Measurements from ENCODE around the gene GRM1. TPM values are rescaled to one million over a fixed set of nuclear protein-coding genes. Genes with fewer than 3 reads are reported as not detected.

GRM1 gene
- polyA plus RNA-seq, 2 of the 4 experiments (the other 2 are of a cell fraction) = 0.04 TPM; not detected in 1

- Histone ChIP-seq H3K9me3 (no peaks in the 10 kb centered on the region), H3K4me3 (no peak overlapping the region), H3K4me2 (no peak overlapping the region), H3K27ac (no peak overlapping the region), H3K4me1 (no peaks in the 10 kb centered on the region)
- no peak for FAIRE-seq
- 6% methylated on average over 1 of the region's 1 CpG for WGBS (ENCODE audit: missing lambda C conversion rate)
- no peak for ATAC-seq
- no peak for DNase-seq (ENCODE audit: low read depth in 1 of 2, low spot score in 1 of 2)
- CTCF ChIA-PET = interaction anchor here (1.1 kb wide), 1 partner anchor 22 kb away, joined by 3 read pairs; no protein-coding TSS in a partner anchor
- TF ChIP-seq HES2 (IDR thresholded peaks at IDR 0.05) = no peak
- TF ChIP-seq POLR2AphosphoS2 (conservative IDR thresholded peaks at IDR 0.05; ENCODE audit: low read length) = no peak
- no peak for TF ChIP-seq ZNF302 (CRISPR knock-in tag; IDR thresholded peaks at IDR 0.05)
- POLR2A ChIA-PET = no interaction called here
Observed at GRCh38 chr6:146258206-146258605, 229.3 kb downstream of the GRM1 start.

- H3K27ac ChIP-seq = no peak overlapping the region
- no peak overlapping the region for H3K4me2 ChIP-seq
- 7% methylated on average over 4 of the region's 4 CpGs for WGBS (ENCODE audit: missing lambda C conversion rate)
- POLR2A ChIA-PET = no interaction called here
- no peak for ATAC-seq
- no peak for FAIRE-seq
- H3K4me1 ChIP-seq = no peaks in the 10 kb centered on the region
- no peak overlapping the region for H3K4me3 ChIP-seq
- DNase-seq (ENCODE audit: low read depth in 1 of 2, low spot score in 1 of 2) = no peak
- no peak for TF ChIP-seq FOXS1 (CRISPR knock-in tag; IDR thresholded peaks at IDR 0.05)
- TF ChIP-seq POLR2A (IDR thresholded peaks at IDR 0.05; ENCODE audit: low read length) = no peak
- no peak for TF ChIP-seq TP53 (CRISPR knock-in tag; IDR thresholded peaks at IDR 0.05)
- TF ChIP-seq CTCF (IDR thresholded peaks at IDR 0.05) = no peak
- TF ChIP-seq RARB (CRISPR knock-in tag; IDR thresholded peaks at IDR 0.05) = no peak
- TF ChIP-seq RAD21 (conservative IDR thresholded peaks at IDR 0.05 in 1 of 2, IDR thresholded peaks at IDR 0.05 in 1 of 2) = no peak
- TF ChIP-seq MAX (IDR thresholded peaks at IDR 0.05) = no peak
- no peak for TF ChIP-seq GATA3 (IDR thresholded peaks at IDR 0.05; ENCODE audit: borderline replicate concordance)
- TF ChIP-seq RNF2 (IDR thresholded peaks at IDR 0.05; ENCODE audit: borderline replicate concordance, low read depth) = no peak
- no peak for TF ChIP-seq PHF8 (IDR thresholded peaks at IDR 0.05; ENCODE audit: borderline replicate concordance, low read depth)
- no peak for TF ChIP-seq ZFP36 (IDR thresholded peaks at IDR 0.05; ENCODE audit: borderline replicate concordance, partially characterized antibody)
- CTCF ChIA-PET = interaction anchor here (0.7 kb wide), 1 partner anchor 1551 kb away, joined by 3 read pairs; no protein-coding TSS in a partner anchor
- no peaks in the 10 kb centered on the region for H3K9me3 ChIP-seq
Observed at GRCh38 chr6:146260886-146261285, 232.0 kb downstream of the GRM1 start.

- DNase-seq (ENCODE audit: low read depth in 1 of 2, low spot score in 1 of 2) = no peak
- WGBS (ENCODE audit: missing lambda C conversion rate) = 82% methylated on average over 2 of the region's 2 CpGs
- Histone ChIP-seq H3K4me2 (no peak overlapping the region), H3K27ac (no peak overlapping the region), H3K4me1 (no peaks in the 10 kb centered on the region), H3K9me3 (no peaks in the 10 kb centered on the region), H3K4me3 (no peak overlapping the region)
- TF ChIP-seq POLR2AphosphoS2 (conservative IDR thresholded peaks at IDR 0.05; ENCODE audit: low read length) = no peak
- TF ChIP-seq KDM1A (IDR thresholded peaks at IDR 0.05; ENCODE audit: low read depth) = no peak
- TF ChIP-seq FOXS1 (CRISPR knock-in tag; IDR thresholded peaks at IDR 0.05) = no peak
- TF ChIP-seq HOXA7 (CRISPR knock-in tag; IDR thresholded peaks at IDR 0.05) = no peak
- TF ChIP-seq EHF (CRISPR knock-in tag; IDR thresholded peaks at IDR 0.05) = no peak
- TF ChIP-seq CTCF (IDR thresholded peaks at IDR 0.05) = no peak
- no peak for TF ChIP-seq EP300 (IDR thresholded peaks at IDR 0.05)
- ATAC-seq = no peak
- no peak for FAIRE-seq
- ChIA-PET POLR2A (no interaction called here), CTCF (no interaction called here)
Observed at GRCh38 chr6:146265056-146265455, 236.2 kb downstream of the GRM1 start.

All from A549 (cell line).